ENCODE results near the gene GANAB. TPM values are rescaled to one million over a fixed set of nuclear protein-coding genes. Genes with fewer than 3 reads are reported as not detected.

The GANAB gene
- total and polyA plus RNA-seq, 2 experiments from 2014 or later, result 212 to 251 TPM

DNA sequence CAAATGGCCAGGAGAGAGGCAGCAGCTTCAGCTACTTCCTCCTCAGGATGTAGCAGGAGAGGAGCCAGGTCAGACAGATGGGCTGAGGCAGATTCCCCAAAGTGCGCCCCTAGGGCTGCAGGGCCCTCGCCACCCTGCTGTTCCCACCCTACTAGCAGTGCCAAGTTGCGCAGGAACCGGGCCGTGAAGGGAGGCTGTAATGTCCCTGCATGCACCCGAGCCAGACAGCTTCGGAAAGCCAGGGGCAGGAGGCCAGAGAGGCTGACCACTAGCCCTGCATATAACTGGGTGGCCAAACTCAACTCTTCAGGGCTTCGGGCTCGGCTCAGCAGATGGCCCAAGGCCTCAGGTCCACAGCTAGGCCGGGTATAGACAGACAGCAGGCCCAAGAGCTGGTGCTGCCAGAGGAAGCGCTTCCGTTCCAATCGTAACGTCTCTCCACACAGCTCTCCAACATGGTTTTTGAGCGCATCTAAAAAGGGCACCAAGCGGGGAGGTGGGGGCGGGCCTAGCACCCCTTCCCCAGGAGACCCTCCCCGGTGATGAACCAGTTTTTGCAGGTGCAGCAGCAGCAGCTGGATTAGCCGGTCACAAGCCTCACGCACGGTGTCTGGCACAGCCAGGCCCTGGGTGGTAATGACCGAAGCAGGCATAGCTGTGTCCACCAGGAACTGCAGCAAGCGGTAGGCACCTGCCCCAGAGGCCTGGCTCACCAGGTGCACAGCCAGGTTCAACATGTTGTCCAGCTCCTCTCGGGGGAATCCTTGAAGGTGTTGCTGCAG lies 2.0 kb upstream of the GANAB start:
- H4K20me1 ChIP-seq (ENCODE audit: insufficient read depth, poor library complexity, severe bottlenecking), result no peaks in the 10 kb centered on the region
- H3K4me3 ChIP-seq, result no peak overlapping the region
- DNase-seq (ENCODE audit: low spot score), result no peak
- no peak overlapping the region for H3K4me2 ChIP-seq
- WGBS (ENCODE audit: low lambda C conversion rate, missing lambda C conversion rate), result 99% methylated on average over 24 of the region's 24 CpGs
- no peaks in the 10 kb centered on the region for H3K36me3 ChIP-seq (replicated peaks; ENCODE audit: insufficient read depth, low read depth)
- H3K4me1 ChIP-seq (ENCODE audit: insufficient read depth), result peaks cover 4% of the 10 kb centered on the region
- H3K27me3 ChIP-seq, result no peaks in the 10 kb centered on the region
- peaks cover 56% of the 10 kb centered on the region for H3K79me2 ChIP-seq
- H3K9me2 ChIP-seq (replicated peaks; ENCODE audit: insufficient read depth), result no peaks in the 10 kb centered on the region
- H2AFZ ChIP-seq, result no peak overlapping the region
- TF ChIP-seq, protein P1, sequence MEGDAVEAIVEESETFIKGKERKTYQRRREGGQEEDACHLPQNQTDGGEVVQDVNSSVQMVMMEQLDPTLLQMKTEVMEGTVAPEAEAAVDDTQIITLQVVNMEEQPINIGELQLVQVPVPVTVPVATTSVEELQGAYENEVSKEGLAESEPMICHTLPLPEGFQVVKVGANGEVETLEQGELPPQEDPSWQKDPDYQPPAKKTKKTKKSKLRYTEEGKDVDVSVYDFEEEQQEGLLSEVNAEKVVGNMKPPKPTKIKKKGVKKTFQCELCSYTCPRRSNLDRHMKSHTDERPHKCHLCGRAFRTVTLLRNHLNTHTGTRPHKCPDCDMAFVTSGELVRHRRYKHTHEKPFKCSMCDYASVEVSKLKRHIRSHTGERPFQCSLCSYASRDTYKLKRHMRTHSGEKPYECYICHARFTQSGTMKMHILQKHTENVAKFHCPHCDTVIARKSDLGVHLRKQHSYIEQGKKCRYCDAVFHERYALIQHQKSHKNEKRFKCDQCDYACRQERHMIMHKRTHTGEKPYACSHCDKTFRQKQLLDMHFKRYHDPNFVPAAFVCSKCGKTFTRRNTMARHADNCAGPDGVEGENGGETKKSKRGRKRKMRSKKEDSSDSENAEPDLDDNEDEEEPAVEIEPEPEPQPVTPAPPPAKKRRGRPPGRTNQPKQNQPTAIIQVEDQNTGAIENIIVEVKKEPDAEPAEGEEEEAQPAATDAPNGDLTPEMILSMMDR (IDR thresholded peaks at IDR 0.05; ENCODE audit: poor library complexity), result no peak
- no peak for TF ChIP-seq EZH2phosphoT487 (IDR thresholded peaks at IDR 0.05; ENCODE audit: low read depth, severe bottlenecking, unreplicated experiment)
- no peak for TF ChIP-seq EZH2 (IDR thresholded peaks at IDR 0.05; ENCODE audit: borderline replicate concordance)
- no peaks in the 10 kb centered on the region for H3K9me3 ChIP-seq (ENCODE audit: low read depth)
- no peak overlapping the region for H3K27ac ChIP-seq

DNA sequence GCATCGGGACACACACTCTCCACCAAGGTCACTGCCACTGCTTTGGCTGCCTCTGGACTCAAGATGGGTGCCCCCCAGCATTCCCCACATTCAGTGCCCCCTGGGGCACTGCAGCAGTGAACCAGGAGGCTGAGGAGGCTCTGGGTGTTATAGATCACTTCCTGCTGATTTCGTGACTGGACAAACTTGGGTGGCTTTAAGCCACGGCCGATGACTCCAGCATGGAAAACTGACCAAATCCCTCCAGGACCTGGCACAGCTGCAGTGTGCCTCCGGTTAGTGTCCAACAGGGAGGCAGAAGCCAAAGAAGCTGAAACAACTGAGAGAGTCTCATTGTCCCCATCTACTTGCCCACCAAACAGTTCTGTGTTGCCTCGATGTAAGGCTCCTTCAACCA lies 1.2 kb upstream of the GANAB start:
- Histone ChIP-seq H3K79me2 (peaks cover 59% of the 10 kb centered on the region), H3K9me3 (ENCODE audit: low read depth) (no peaks in the 10 kb centered on the region), H3K4me1 (ENCODE audit: insufficient read depth) (peaks cover 4% of the 10 kb centered on the region), H3K36me3 (replicated peaks; ENCODE audit: insufficient read depth, low read depth) (no peaks in the 10 kb centered on the region), H3K4me2 (no peak overlapping the region), H3K27ac (no peak overlapping the region), H2AFZ (no peak overlapping the region), H3K4me3 (no peak overlapping the region), H4K20me1 (ENCODE audit: insufficient read depth, poor library complexity, severe bottlenecking) (no peaks in the 10 kb centered on the region), H3K27me3 (no peaks in the 10 kb centered on the region), H3K9me2 (replicated peaks; ENCODE audit: insufficient read depth) (no peaks in the 10 kb centered on the region)
- TF ChIP-seq, protein P1 (IDR thresholded peaks at IDR 0.05; ENCODE audit: poor library complexity), result no peak
- no peak for TF ChIP-seq EZH2phosphoT487 (IDR thresholded peaks at IDR 0.05; ENCODE audit: low read depth, severe bottlenecking, unreplicated experiment)
- TF ChIP-seq EZH2 (IDR thresholded peaks at IDR 0.05; ENCODE audit: borderline replicate concordance), result no peak
- WGBS (ENCODE audit: low lambda C conversion rate, missing lambda C conversion rate), result 95% methylated on average over 6 of the region's 6 CpGs
- no peak for DNase-seq (ENCODE audit: low spot score)

DNA sequence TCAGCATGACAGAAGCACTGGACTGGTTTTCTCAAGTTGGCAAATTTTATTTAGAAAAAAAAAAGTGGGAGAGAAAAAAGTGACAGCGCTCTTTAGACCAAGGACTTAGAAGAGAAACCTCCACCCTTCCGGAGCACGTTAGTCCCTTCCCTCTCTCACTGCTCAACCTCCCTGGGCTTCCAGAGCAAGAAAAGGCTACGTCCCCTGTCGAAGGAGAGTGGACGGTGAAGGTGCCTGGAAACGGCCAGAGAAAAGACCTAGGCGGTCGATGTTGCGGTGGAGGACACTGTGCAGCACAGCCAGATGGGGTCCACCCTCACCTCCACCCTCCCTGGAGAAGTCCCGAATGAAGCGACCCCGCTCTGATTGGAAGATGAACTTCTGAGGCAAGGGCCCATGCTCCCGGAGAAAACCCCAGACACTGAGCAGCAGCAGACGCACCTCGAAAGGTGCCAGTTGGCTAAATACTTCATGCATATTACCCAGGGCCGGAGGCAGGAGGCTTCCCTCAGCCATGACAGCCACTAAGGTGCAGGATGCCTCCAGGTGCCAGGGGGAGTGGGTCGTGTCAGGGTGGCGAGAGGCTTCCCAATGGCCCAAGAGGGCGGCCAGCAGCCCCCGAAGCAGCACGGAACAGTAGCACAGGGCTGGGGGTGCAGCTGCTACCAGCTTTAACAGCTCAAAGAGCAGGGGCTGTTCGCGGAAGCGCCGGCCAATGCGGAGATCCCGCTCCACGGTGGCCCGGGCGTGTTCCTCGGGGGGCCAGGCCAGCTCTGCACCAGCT lies 604 bp upstream of the GANAB start:
- DNase-seq (ENCODE audit: low spot score), result no peak
- WGBS (ENCODE audit: low lambda C conversion rate, missing lambda C conversion rate), result 76% methylated on average over 32 of the region's 32 CpGs
- no peak for TF ChIP-seq EZH2phosphoT487 (IDR thresholded peaks at IDR 0.05; ENCODE audit: low read depth, severe bottlenecking, unreplicated experiment)
- TF ChIP-seq EZH2 (IDR thresholded peaks at IDR 0.05; ENCODE audit: borderline replicate concordance), result no peak
- TF ChIP-seq, protein P1 (IDR thresholded peaks at IDR 0.05; ENCODE audit: poor library complexity), result no peak
- H2AFZ ChIP-seq, result no peak overlapping the region
- peak overlapping the region; percentile 52 for H3K4me2 ChIP-seq
- no peaks in the 10 kb centered on the region for H3K36me3 ChIP-seq (replicated peaks; ENCODE audit: insufficient read depth, low read depth)
- peaks cover 59% of the 10 kb centered on the region for H3K79me2 ChIP-seq
- no peak overlapping the region for H3K4me3 ChIP-seq
- no peaks in the 10 kb centered on the region for H3K9me3 ChIP-seq (ENCODE audit: low read depth)
- peaks cover 4% of the 10 kb centered on the region for H3K4me1 ChIP-seq (ENCODE audit: insufficient read depth)
- H3K27ac ChIP-seq, result peak overlapping the region; percentile 39
- H3K9me2 ChIP-seq (replicated peaks; ENCODE audit: insufficient read depth), result no peaks in the 10 kb centered on the region
- no peaks in the 10 kb centered on the region for H3K27me3 ChIP-seq
- H4K20me1 ChIP-seq (ENCODE audit: insufficient read depth, poor library complexity, severe bottlenecking), result no peaks in the 10 kb centered on the region

Measured in hepatocyte (in vitro differentiated cells).